ENCODE data around the gene LRP1-AS. TPM values are rescaled to one million over a fixed set of nuclear protein-coding genes. Genes with fewer than 3 reads are reported as not detected.

The LRP1-AS gene
- total and polyA plus RNA-seq, 3 donors from 2014 or later: not detected

DNA sequence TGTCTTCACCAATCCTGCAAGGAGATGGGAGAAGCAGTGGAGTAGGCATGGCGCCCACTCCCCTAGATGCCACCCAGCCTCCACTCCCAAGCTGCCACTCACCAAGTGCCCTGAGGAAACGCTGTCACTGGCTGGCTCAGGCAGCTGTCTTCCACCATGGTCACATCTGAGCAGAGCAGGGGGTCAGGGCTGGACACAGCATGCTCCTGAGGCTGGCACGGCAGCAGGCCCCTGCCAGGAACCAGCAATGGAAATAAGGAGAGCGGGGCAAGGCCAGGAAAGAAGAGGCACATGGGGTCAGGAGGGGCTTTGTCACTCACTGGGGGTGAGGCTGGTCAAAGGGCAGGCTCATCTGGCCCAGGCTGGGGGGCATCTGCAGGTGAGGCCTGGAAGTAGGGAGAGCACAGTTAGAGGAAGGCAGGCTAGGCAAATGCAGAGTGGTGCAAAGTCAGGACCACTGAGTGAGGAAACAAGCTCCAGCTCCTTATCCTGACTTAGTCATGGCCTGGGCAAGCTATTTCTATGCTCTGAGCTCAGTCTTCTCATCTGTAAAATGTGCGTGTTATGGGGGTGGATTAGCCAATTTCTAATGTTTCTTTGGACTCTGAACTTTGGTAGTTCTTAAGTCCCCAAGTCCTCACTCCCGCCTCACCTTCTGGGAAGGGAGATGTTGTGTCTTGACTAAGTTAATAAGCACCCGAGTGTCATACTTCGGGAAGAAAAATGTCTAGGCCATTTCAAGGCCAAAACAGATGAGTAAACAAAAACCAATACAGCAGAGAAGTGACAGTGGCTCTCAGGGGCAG lies 50.5 kb downstream of the LRP1-AS start:
- Histone ChIP-seq H3K9me3 (no peaks in the 10 kb centered on the region), H3K27me3 (no peaks in the 10 kb centered on the region), H3K4me1 (peaks cover 22% of the 10 kb centered on the region), H3K36me3 (ENCODE audit: low read depth, missing control alignments) (no peaks in the 10 kb centered on the region), H3K4me3 (no peak overlapping the region), H3K27ac (no peak overlapping the region)
- no peak for DNase-seq
- intact Hi-C loops (cut with DNase I; ENCODE audit: low total_unique reads): no loop called here
- TF ChIP-seq POLR2A (IDR thresholded peaks at IDR 0.05): no peak
- TF ChIP-seq CTCF (IDR thresholded peaks at IDR 0.05): no peak
- WGBS, 2 donors: 78 to 80% methylated on average over 6 to 8 of the region's 8 CpGs

DNA sequence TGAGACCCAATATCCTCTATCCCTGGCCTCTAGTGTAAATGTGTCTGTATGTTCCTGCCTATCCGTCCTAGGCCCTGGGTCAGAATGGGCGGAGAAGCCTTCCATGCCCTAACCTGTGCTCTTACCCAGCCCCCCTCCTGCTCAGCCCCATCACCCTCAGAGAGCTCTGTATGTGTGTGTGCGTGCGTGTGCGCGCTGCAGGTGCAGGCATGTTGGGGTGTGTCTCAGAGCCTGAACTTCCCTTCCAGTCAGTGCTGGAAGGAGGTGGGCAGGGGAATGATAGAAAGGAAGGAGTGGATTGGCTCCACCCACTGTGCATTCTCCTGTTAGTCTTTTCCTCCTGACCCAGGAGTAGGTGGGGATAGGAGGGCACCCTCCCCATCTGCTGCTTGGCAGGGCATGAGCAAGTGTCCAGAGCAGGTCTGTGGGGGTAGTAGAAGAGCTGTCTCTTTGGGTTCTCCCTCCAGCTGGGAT lies 51.3 kb downstream of the LRP1-AS start:
- WGBS, 2 donors: 75 to 86% methylated on average over 2 to 6 of the region's 6 CpGs
- no peaks in the 10 kb centered on the region for H3K27me3 ChIP-seq
- H3K4me3 ChIP-seq: no peak overlapping the region
- TF ChIP-seq POLR2A (IDR thresholded peaks at IDR 0.05) (no peak), CTCF (IDR thresholded peaks at IDR 0.05) (no peak)
- DNase-seq: no peak
- no peak overlapping the region for H3K27ac ChIP-seq
- no peaks in the 10 kb centered on the region for H3K9me3 ChIP-seq
- H3K36me3 ChIP-seq (ENCODE audit: low read depth, missing control alignments): no peaks in the 10 kb centered on the region
- H3K4me1 ChIP-seq: peaks cover 28% of the 10 kb centered on the region
- intact Hi-C loops (cut with DNase I; ENCODE audit: low total_unique reads): no loop called here

DNA sequence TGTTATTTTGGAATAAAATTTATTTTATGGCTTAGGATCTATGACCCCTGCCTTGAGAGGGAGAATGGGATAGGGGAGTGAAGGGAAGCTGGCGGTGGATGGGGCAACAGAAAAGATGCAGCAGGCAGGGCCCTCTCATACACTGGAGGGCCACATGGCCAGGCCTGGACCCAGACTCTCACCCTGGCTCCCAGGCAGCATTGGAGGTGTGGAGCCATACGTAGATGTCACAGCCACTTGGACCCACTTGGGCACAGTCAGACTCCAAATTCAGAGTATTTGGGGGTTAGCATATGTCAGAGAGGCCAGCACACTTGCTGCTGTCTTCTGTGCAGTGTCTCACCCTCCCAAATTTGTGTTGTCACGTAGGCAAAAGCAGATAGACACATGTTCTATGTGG lies 52.0 kb downstream of the LRP1-AS start:
- Histone ChIP-seq H3K36me3 (ENCODE audit: low read depth, missing control alignments) (no peaks in the 10 kb centered on the region), H3K27ac (no peak overlapping the region), H3K4me1 (peaks cover 35% of the 10 kb centered on the region), H3K9me3 (no peaks in the 10 kb centered on the region), H3K27me3 (no peaks in the 10 kb centered on the region), H3K4me3 (no peak overlapping the region)
- 75 to 82% methylated on average over 2 to 3 of the region's 3 CpGs for WGBS, 2 donors
- DNase-seq: no peak
- intact Hi-C loops (cut with DNase I; ENCODE audit: low total_unique reads): no loop called here
- TF ChIP-seq POLR2A (IDR thresholded peaks at IDR 0.05) (no peak), CTCF (IDR thresholded peaks at IDR 0.05) (no peak)

MicroRNAs within 50 kb of the gene (microRNA counts, 767-probe panel; counts per million panel counts)
- microRNA hsa-miR-1228-3p: 0 to 152 counts per million in 2 donors

Small RNA genes lying within 50 kb of the gene (microRNA-seq; reads per million reads assigned to microRNA genes)
- gene MIR1228 (ENCODE audit: borderline number of aligned reads in 2 of 2, borderline replicate concordance in 1 of 2): 1.4 to 2.1 reads per million in 2 donors

Small RNA genes lying within 50 kb of the gene (small RNA-seq; reads per million reads assigned to genes)
- 0 to 0.37 reads per million in 2 donors for gene MIR1228

Other genes starting within 250 kb of the LRP1-AS start
- under 1 TPM in 1 of 2 donors, not detected in 1; 0.43 TPM for gene SDR9C7, start 213.2 kb downstream of the LRP1-AS start, total RNA-seq
- gene SDR9C7, start 213.2 kb downstream of the LRP1-AS start, polyA plus RNA-seq (ENCODE audit: insufficient read depth, low read depth, low replicate concordance): 0.46 TPM
- 1 to 10 TPM; 1.4 to 2.9 TPM for gene RDH16, start 190.0 kb downstream of the LRP1-AS start, total RNA-seq
- 0.83 TPM for gene RDH16, start 190.0 kb downstream of the LRP1-AS start, polyA plus RNA-seq (ENCODE audit: insufficient read depth, low read depth, low replicate concordance)
- 10 to 100 TPM; 21.0 to 21.7 TPM for gene ZBTB39, start 141.1 kb downstream of the LRP1-AS start, total RNA-seq
- 15.3 TPM for gene ZBTB39, start 141.1 kb downstream of the LRP1-AS start, polyA plus RNA-seq (ENCODE audit: insufficient read depth, low read depth, low replicate concordance)
- 1 to 10 TPM; 2.5 to 2.9 TPM for gene TAC3, start 131.1 kb downstream of the LRP1-AS start, total RNA-seq
- gene TAC3, start 131.1 kb downstream of the LRP1-AS start, polyA plus RNA-seq (ENCODE audit: insufficient read depth, low read depth, low replicate concordance): 3.9 TPM
- 1 to 10 TPM; 5.9 to 7.6 TPM for gene MYO1A, start 97.5 kb downstream of the LRP1-AS start, total RNA-seq
- 5.4 TPM for gene MYO1A, start 97.5 kb downstream of the LRP1-AS start, polyA plus RNA-seq (ENCODE audit: insufficient read depth, low read depth, low replicate concordance)
- 10 to 100 TPM; 18.1 to 18.2 TPM for gene NEMP1, start 68.8 kb downstream of the LRP1-AS start, total RNA-seq
- 15.9 TPM for gene NEMP1, start 68.8 kb downstream of the LRP1-AS start, polyA plus RNA-seq (ENCODE audit: insufficient read depth, low read depth, low replicate concordance)
- 10 to 100 TPM; 45.7 to 59.5 TPM for gene NAB2, start 58.5 kb downstream of the LRP1-AS start, total RNA-seq
- 31.4 TPM for gene NAB2, start 58.5 kb downstream of the LRP1-AS start, polyA plus RNA-seq (ENCODE audit: insufficient read depth, low read depth, low replicate concordance)
- gene STAT6, start 36.3 kb downstream of the LRP1-AS start, total RNA-seq: 10 to 100 TPM; 66.2 to 81.5 TPM
- gene STAT6, start 36.3 kb downstream of the LRP1-AS start, polyA plus RNA-seq (ENCODE audit: insufficient read depth, low read depth, low replicate concordance): 53.2 TPM
- 100 to 1,000 TPM; 135 to 200 TPM for gene LRP1, start 19.1 kb downstream of the LRP1-AS start, total RNA-seq
- gene LRP1, start 19.1 kb downstream of the LRP1-AS start, polyA plus RNA-seq (ENCODE audit: insufficient read depth, low read depth, low replicate concordance): 82.4 TPM
- gene NXPH4, start 69.2 kb upstream of the LRP1-AS start, total RNA-seq: 1 to 10 TPM; 7.5 to 7.7 TPM
- gene NXPH4, start 69.2 kb upstream of the LRP1-AS start, polyA plus RNA-seq (ENCODE audit: insufficient read depth, low read depth, low replicate concordance): 1.8 TPM
- gene SHMT2, start 82.1 kb upstream of the LRP1-AS start, total RNA-seq: 10 to 100 TPM; 25.9 to 33.9 TPM
- gene SHMT2, start 82.1 kb upstream of the LRP1-AS start, polyA plus RNA-seq (ENCODE audit: insufficient read depth, low read depth, low replicate concordance): 24.8 TPM
- gene STAC3, start 103.6 kb upstream of the LRP1-AS start, total RNA-seq: 10 to 100 TPM in 1 of 2 donors, 1 to 10 TPM in 1; 5.0 to 12.0 TPM
- 23.4 TPM for gene STAC3, start 103.6 kb upstream of the LRP1-AS start, polyA plus RNA-seq (ENCODE audit: insufficient read depth, low read depth, low replicate concordance)